Liver (tissue), 9 donors: ENCODE data around the gene PLEKHM2. TPM values are rescaled to one million over a fixed set of nuclear protein-coding genes. Genes with fewer than 3 reads are reported as not detected.

Experiments used
- DNase-seq: peaks from one replicate; pipeline ENCODE4 v3.0.0-alpha.2; 2017; ENCODE audit warnings: low spot score
- H3K27ac ChIP-seq, 2 donors: one replicate each; pipeline ENCODE4 v1.7.0; 2013; ENCODE audit warnings: inconsistent platforms in 2 of 2, low read length in 2 of 2, control low read depth in 1 of 2, low read depth in 1 of 2, mild to moderate bottlenecking in 1 of 2
- H3K27me3 ChIP-seq, 4 donors: one replicate each; pipeline versions ENCODE4 v1.6.1 to v1.7.0; 2013; ENCODE audit warnings: low read length in 3 of 4, inconsistent platforms in 1 of 4, mild to moderate bottlenecking in 1 of 4, moderate library complexity in 1 of 4; ENCODE audit not compliant: control insufficient read depth in 4 of 4, insufficient read depth in 4 of 4
- H3K36me3 ChIP-seq, 4 donors: one replicate each; pipeline versions ENCODE4 v1.6.1 to v1.7.0; 2013; ENCODE audit warnings: low read length in 3 of 4, mild to moderate bottlenecking in 3 of 4, low read depth in 1 of 4, moderate library complexity in 1 of 4; ENCODE audit not compliant: control insufficient read depth in 4 of 4, insufficient read depth in 3 of 4
- H3K4me1 ChIP-seq, 4 donors: one replicate each; pipeline versions ENCODE4 v1.6.1 to v1.7.0; 2013; ENCODE audit warnings: low read length in 3 of 4, mild to moderate bottlenecking in 3 of 4, moderate library complexity in 1 of 4; ENCODE audit not compliant: control insufficient read depth in 4 of 4, insufficient read depth in 4 of 4
- H3K4me3 ChIP-seq, 3 donors: one replicate each; pipeline versions ENCODE4 v1.6.1 to v1.7.0; 2013; ENCODE audit warnings: low read length in 3 of 3, control low read depth in 1 of 3, low read depth in 1 of 3, mild to moderate bottlenecking in 1 of 3
- H3K9ac ChIP-seq, 2 donors: one replicate each; pipeline ENCODE4 v1.7.0; 2013; ENCODE audit warnings: low read length in 2 of 2, mild to moderate bottlenecking in 2 of 2, moderate library complexity in 2 of 2, control low read depth in 1 of 2, low read depth in 1 of 2
- H3K9me3 ChIP-seq, 4 donors: one replicate each; pipeline versions ENCODE4 v1.6.1 to v1.7.0; 2013; ENCODE audit warnings: low read length in 3 of 4; ENCODE audit not compliant: control insufficient read depth in 4 of 4
- ATF3 ChIP-seq: IDR thresholded peaks from 2 replicates; pipeline ENCODE4 v1.6.1; 2016; ENCODE audit warnings: antibody characterized with exemption
- CTCF ChIP-seq: fragments of 150-350 bp; IDR thresholded peaks from 2 replicates; pipeline ENCODE4 v1.5.1; 2017; ENCODE audit warnings: improper control_type of control experiment, low read depth, low read length; ENCODE audit not compliant: missing input control
- EGR1 ChIP-seq, 2 donors: IDR thresholded peaks; 2 replicates each; pipeline ENCODE4 v1.6.1; 2016 to 2018; ENCODE audit warnings: antibody characterized with exemption in 2 of 2, low read depth in 2 of 2
- FOXA1 ChIP-seq: IDR thresholded peaks from 2 replicates; pipeline ENCODE4 v1.6.1; 2016; ENCODE audit warnings: antibody characterized with exemption
- FOXA2 ChIP-seq: IDR thresholded peaks from 2 replicates; pipeline ENCODE4 v1.6.1; 2016; ENCODE audit warnings: antibody characterized with exemption
- GABPA ChIP-seq, 2 donors: IDR thresholded peaks in 1 of 2; conservative IDR thresholded peaks in 1 of 2; 2 replicates each; pipeline ENCODE4 v1.6.1; 2016; ENCODE audit warnings: antibody characterized with exemption in 2 of 2, mild to moderate bottlenecking in 1 of 2, moderate library complexity in 1 of 2
- HNF4A ChIP-seq, 2 donors: conservative IDR thresholded peaks; 2 replicates each; pipeline ENCODE4 v1.6.1; 2016; ENCODE audit warnings: antibody characterized with exemption in 2 of 2, mild to moderate bottlenecking in 2 of 2
- JUND ChIP-seq, 2 donors: IDR thresholded peaks; 2 replicates each; pipeline ENCODE4 v1.6.1; 2016; ENCODE audit warnings: antibody characterized with exemption in 2 of 2
- MAX ChIP-seq: IDR thresholded peaks from 2 replicates; pipeline ENCODE4 v1.6.1; 2016; ENCODE audit warnings: antibody characterized with exemption
- NR2F2 ChIP-seq: IDR thresholded peaks from 2 replicates; pipeline ENCODE4 v1.6.1; 2016; ENCODE audit warnings: antibody characterized with exemption
- RAD21 ChIP-seq, 2 donors: IDR thresholded peaks; 2 replicates each; pipeline ENCODE4 v1.6.1; 2016; ENCODE audit warnings: antibody characterized with exemption in 2 of 2, mild to moderate bottlenecking in 2 of 2
- REST ChIP-seq: IDR thresholded peaks from 2 replicates; pipeline ENCODE4 v1.6.1; 2016; ENCODE audit warnings: antibody characterized with exemption, mild to moderate bottlenecking
- RXRA ChIP-seq, 2 donors: IDR thresholded peaks; 2 replicates each; pipeline ENCODE4 v1.6.1; 2017 to 2018; ENCODE audit warnings: antibody characterized with exemption in 2 of 2, mild to moderate bottlenecking in 1 of 2
- SP1 ChIP-seq: IDR thresholded peaks from 2 replicates; pipeline ENCODE4 v1.6.1; 2018; ENCODE audit warnings: antibody characterized with exemption, mild to moderate bottlenecking
- YY1 ChIP-seq: IDR thresholded peaks from 2 replicates; pipeline ENCODE4 v1.6.1; 2016; ENCODE audit warnings: antibody characterized with exemption, mild to moderate bottlenecking
- ZBTB33 ChIP-seq: IDR thresholded peaks from 2 replicates; pipeline ENCODE4 v1.6.1; 2016; ENCODE audit warnings: antibody characterized with exemption
- WGBS: extraction: QIAGEN DNeasy Blood & Tissue Kit; methylation state at CpG from one replicate; pipeline ENCODE4 v1.1.7; 2013; 5-methylcytosine and 5-hydroxymethylcytosine counted together
- polyA plus RNA-seq, 2 donors: library from polyadenylated mRNA; stranded (reverse) in 1 of 2; unstranded in 1 of 2; fragments of 200-250 nt in 1 of 2; fragments of >200 nt in 1 of 2; fragmentation: Nextera tagmentation in 1 of 2; extraction: Ambion mirVana in 1 of 2; gene quantifications; one replicate each; pipeline versions ENCODE4 v1.2.1 to v1.2.3, GENCODE V29; 2013 to 2015
- total RNA-seq, 2 donors: library from RNA; depleted of rRNA; stranded (reverse); fragments of >200 nt; gene quantifications; one replicate each; pipeline ENCODE4 v1.2.3, GENCODE V29; 2014
- donor health status: healthy.
- donor health status: healthy.
- donor health status: healthy.
- donor health status: healthy.
- donor health status: healthy.

PLEKHM2 gene
- total and polyA plus RNA-seq, 4 donors: 4.1 to 22.6 (median 17.0) TPM

- no peak for DNase-seq
- no peak overlapping the region for H3K9ac ChIP-seq
- no peak overlapping the region for H3K27ac ChIP-seq
- no peak for TF ChIP-seq ZBTB33
- TF ChIP-seq MAX: no peak
- TF ChIP-seq RXRA (IDR thresholded peaks at IDR 0.05): no peak
- no peak for TF ChIP-seq GABPA (IDR thresholded peaks at IDR 0.05 in 1 of 2, conservative IDR thresholded peaks at IDR 0.05 in 1 of 2)
- no peak for TF ChIP-seq ATF3
- no peak for TF ChIP-seq RAD21 (IDR thresholded peaks at IDR 0.05)
- no peak for TF ChIP-seq REST
- no peak for TF ChIP-seq FOXA1
- no peak for TF ChIP-seq FOXA2
- TF ChIP-seq JUND (IDR thresholded peaks at IDR 0.05): no peak
- TF ChIP-seq EGR1 (IDR thresholded peaks at IDR 0.05; ENCODE audit: low read depth in 2 of 2): no peak
- no peak for TF ChIP-seq HNF4A (conservative IDR thresholded peaks at IDR 0.05)
- no peak for TF ChIP-seq CTCF
- no peak for TF ChIP-seq NR2F2
- H3K9me3 ChIP-seq: no peaks in the 10 kb centered on the region
- peaks cover 20 to 66% (median 33%) of the 10 kb centered on the region in 4 donors for H3K36me3 ChIP-seq
- H3K27me3 ChIP-seq: no peaks in the 10 kb centered on the region
- WGBS: 93% methylated on average over 13 of the region's 13 CpGs
- H3K4me3 ChIP-seq: no peak overlapping the region
- H3K4me1 ChIP-seq: peaks cover 0 to 5% (median 0%) of the 10 kb centered on the region in 4 donors
Measured at GRCh38 chr1:15727424-15727823, 43.3 kb downstream of the PLEKHM2 start.

GRCh38 chr1:15727866-15728534 lies 43.9 kb downstream of the PLEKHM2 start:
- peaks cover 25 to 64% (median 34%) of the 10 kb centered on the region in 4 donors for H3K36me3 ChIP-seq
- 97% methylated on average over 23 of the region's 23 CpGs for WGBS
- no peak overlapping the region for H3K9ac ChIP-seq
- no peaks in the 10 kb centered on the region for H3K9me3 ChIP-seq
- no peak for DNase-seq
- peaks cover 0 to 5% (median 0%) of the 10 kb centered on the region in 4 donors for H3K4me1 ChIP-seq
- no peak overlapping the region for H3K27ac ChIP-seq
- no peaks in the 10 kb centered on the region for H3K27me3 ChIP-seq
- TF ChIP-seq SP1: no peak
- TF ChIP-seq NR2F2: no peak
- TF ChIP-seq EGR1 (IDR thresholded peaks at IDR 0.05; ENCODE audit: low read depth in 2 of 2): no peak
- TF ChIP-seq YY1: no peak
- TF ChIP-seq HNF4A (conservative IDR thresholded peaks at IDR 0.05): no peak
- TF ChIP-seq RAD21 (IDR thresholded peaks at IDR 0.05): no peak
- no peak for TF ChIP-seq REST
- no peak for TF ChIP-seq FOXA2
- TF ChIP-seq FOXA1: no peak
- no peak overlapping the region for H3K4me3 ChIP-seq
